NCI-H1417 (cell line): ENCODE results near the gene CCDC150.
"Not testable (repeated sequence)": the region's sequence is repeated elsewhere in the genome, so short reads cannot be mapped to it uniquely, and the experiment has no call there.

ENCODE experiments used
- DNase-seq, 3 experiments: peaks; one replicate each; lab custom pipeline; 2025; lab: John Stamatoyannopoulos, UW

CCDC150 gene

DNA sequence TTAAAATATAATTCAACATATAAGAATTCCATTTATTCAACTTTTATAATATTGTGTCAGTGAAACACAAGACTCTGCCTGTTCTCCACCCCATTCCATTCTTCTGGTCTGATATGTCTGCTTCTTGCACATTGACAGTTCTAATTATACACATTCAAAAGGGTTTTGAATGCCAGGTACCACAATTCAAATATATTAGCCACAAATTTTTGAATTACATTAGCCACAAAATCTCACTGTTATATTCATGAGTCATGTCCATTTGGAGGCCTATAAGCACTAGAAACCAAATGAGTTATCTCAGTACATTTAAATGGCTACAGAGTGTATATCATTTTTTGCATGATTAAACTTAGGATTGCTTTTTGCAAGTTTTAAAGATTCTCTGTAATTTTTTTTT lies 72.1 kb downstream of the CCDC150 start:
- no peak for DNase-seq

DNA sequence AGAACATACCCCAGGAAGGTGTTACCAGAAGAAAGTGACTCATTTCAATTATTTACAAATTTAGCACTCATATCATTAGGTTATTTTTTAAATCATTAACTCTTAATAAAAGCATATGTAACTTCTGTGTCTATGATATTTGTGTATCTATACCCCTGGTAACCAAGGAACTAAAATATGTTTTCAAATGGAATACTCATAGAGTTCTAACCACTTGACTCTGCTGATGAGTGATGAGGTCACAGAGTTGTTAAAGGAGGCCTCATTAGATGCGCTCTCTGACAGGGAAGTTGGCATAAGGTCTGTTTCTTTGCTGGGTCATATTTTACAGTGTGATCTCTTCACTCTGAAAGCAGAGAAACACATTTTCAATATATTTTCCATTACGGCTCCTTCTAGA lies 73.4 kb downstream of the CCDC150 start:
- DNase-seq = no peak

GRCh38 chr2:196718419-196719109 lies 79.0 kb downstream of the CCDC150 start:
- DNase-seq = no peak

- DNase-seq = no peak
Measured at GRCh38 chr2:196719110-196719872, 79.8 kb downstream of the CCDC150 start.

- no peak for DNase-seq
Measured at GRCh38 chr2:196723571-196723970, 84.1 kb downstream of the CCDC150 start.

DNA sequence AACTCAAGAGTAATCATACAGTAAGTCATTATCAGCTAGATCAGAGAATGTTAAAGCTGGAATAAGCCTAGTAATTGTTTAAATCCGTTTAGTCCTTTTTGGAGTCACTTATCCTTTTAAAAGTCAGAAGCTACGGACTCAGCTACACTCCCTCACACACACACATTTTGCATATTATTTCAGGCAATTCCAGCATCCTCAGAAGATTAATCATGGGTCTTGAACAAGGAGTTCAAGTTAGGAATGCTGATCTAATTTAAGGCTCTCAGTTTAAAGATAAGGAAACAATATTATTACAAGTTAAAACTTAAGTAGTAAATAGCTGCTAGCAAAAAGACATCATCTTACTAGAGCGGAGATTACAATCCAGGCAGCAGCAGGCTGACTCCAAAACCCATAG lies 85.7 kb downstream of the CCDC150 start:
- DNase-seq = no peak

DNA sequence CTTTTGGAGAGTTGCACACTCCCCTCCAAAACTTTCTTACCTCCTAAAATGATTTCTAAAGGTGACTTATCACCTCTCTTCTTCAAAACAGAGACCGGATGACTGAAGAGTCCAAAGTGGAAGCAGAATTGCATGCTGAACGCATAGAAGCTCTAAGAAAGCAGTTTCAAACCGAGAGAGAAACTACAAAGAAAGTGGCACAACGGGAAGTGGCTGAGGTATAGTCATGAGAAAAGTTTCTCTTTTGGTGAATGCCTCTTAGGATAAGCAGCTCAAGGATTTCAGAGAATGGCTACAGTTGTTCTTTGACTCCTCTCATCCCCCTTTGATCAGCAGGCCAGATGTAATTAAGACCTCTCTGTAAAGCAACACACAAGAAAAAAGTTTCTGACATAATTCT lies 86.4 kb downstream of the CCDC150 start:
- DNase-seq = no peak

- DNase-seq = no peak
Measured at GRCh38 chr2:196729418-196729817, 89.9 kb downstream of the CCDC150 start.

DNA sequence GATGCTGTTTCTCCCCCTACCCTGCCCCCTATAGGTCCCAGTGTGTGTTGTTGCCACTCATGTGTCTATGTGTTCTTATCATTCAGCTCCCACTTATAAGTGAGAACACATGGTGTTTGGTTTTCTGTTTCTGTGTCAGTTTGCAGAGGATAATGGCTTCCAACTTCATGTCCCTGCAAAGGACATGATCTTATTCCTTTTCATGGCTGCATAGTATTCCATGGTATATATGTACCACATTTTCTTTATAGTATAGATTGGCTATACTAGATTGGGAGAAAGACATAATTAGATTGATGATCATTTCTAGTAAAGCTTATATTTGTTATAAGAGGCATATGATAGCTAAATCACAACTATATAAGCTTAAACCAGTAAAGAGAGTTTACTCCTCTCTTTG lies 97.1 kb downstream of the CCDC150 start:
- DNase-seq = not testable (repeated sequence)

- DNase-seq = no peak
Measured at GRCh38 chr2:196737046-196737445, 97.5 kb downstream of the CCDC150 start.

GRCh38 chr2:196739031-196739430 lies 99.5 kb downstream of the CCDC150 start:
- no peak for DNase-seq

DNA sequence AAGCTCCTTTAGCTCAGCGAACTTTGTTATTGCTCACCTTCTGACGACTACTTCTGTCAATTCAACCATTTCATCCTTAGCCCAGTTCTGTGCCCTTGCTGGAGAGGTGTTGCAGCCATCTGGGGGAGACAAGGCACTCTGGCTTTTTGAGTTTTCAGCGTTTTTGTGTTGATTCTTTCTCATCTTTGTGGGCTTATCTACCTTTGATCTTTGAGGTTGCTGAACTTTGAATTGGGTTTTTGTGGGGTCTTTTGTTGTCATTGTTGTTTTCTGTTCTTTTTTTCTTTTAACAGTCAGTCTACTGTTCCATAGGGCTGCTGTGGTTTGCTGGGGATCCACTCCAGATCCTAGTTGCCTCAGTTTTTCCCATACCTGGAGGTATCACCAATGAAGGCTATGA lies 102.7 kb downstream of the CCDC150 start:
- no peak for DNase-seq

DNA sequence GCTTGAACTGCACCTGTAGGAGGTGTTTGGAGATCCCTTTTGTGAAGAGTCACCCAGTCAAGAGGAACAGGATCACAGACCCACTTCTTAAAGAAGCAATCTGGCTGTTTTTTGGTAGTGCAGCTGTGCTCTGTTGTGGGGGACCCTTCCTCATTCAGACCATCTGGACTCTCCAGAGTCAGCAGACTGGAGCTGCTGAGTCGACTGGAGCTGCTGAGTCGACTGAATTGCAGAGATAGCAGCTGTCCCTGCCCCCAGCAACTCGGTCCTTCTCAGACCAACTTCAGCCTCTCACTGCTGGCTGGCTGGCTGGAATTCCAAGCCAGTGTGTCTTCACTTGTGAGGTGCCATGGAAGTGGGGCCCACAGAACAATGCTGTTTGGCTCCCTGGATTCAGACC lies 103.2 kb downstream of the CCDC150 start:
- DNase-seq = no peak

GRCh38 chr2:196743165-196743564 lies 103.7 kb downstream of the CCDC150 start:
- no peak for DNase-seq

DNA sequence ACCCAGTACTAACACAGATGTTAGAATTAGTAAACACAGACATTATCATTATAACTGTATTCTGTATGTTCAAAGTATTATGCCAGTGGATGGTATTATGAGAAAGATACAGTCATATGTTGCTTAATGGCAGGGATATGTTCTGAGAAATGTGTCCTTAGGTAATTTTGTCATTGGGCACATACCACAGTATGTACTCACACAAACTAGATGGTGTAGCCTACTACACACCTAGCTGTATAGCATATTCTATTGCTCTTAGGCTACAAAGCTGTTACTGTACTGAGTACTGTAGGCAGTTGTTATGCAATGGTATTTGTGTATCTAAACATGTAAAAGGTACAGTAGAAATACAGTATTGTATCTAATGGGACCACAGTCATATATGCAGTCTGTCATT lies 106.2 kb downstream of the CCDC150 start:
- DNase-seq = no peak

DNA sequence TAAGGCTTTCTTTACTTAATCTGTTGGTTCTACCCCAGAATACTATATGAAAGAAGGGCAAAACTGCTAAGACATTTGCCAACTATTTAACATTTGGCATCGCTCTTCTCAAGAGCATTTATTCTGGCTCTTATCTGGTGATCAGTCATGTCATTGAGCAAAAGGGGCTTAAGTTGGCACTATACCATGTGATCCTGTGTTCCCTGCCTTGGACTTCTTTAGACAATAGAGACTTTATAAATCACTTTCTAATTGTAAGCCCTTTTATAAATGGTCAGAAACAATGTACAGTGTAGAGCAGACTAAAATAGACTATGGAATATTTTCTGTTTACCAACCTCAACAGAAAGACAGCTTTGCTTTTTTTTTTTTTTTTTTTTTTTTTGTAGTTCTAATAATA lies 107.9 kb downstream of the CCDC150 start:
- DNase-seq = no peak

- no peak for DNase-seq
Measured at GRCh38 chr2:196748123-196748522, 108.6 kb downstream of the CCDC150 start.

- DNase-seq = no peak
Measured at GRCh38 chr2:196750291-196750923, 110.9 kb downstream of the CCDC150 start.

DNA sequence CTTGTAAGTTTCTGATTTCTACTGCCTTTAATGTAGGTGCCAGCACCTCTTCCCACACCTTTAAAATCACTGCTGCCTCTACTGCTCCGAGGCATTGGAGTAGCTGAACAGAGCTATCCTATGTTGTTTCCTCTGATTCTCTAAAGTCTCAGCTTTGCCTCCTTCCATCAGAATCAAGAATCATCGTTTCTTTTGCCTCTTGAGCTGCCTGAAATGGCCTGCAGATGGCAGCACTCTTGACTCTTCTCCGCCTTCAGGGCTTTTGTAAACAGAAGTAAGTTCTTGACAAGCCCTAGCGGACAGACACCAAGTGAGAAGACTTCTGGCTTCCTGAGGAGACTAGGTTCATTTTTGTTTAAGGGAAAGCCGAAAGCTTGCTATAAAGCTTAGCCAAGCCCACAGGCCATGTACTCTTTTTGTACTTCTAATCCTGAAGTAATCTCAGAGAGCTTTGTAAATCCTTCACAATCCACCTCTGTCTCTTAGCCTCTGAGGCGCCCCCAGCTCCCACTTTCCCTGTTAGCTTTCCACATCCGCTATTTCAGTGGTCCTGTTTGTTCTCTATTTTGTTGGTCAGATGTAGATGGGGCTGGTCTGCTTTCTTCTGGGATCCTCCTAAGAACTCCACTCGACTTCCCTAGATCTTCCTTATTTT lies 111.6 kb downstream of the CCDC150 start:
- peak; percentile 2 to 33 (median 17) for DNase-seq

DNA sequence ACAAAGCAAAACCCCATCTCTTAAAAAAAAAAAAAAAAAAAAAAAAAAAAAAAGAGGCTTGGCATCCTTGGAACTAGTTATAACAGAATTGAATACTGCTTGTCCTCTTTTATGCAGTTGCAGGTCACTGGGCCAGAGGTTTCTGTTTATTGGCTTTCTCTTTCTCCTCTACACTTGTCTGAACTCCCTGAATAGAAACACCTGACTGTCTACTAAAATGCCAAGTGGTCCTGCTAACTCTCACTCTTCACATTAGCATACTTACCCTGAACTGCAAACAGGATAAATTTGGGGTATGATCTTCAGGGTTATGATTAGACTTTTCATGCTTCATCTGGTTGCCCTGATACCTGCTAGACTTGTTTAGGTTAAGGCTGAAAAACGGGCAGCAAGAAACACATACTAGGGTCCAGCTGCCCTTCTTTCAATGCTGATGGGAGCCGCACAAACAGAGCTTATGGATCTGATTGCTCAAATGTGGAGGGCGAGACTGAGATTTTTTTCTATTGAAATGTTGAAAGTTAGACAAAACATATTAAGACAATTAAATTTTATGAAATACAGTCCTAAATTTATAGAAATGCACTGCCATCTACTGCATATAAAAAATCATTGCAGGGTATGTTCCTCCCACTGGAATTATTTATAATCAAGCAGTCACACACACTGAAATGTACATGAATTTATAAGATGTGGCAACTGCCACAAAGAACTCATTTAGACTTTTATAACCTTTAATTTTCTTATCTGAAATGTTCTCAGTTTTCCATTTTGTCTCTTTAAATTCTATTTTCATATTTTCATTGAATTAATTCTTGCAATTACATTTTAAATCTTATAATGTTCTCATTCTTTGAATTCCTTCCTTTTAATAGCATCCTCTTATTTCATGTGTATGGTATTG lies 119.2 kb downstream of the CCDC150 start:
- peak in 1 of 3 experiments; percentile 11 for DNase-seq

GRCh38 chr2:196759378-196759706 lies 119.8 kb downstream of the CCDC150 start:
- no peak for DNase-seq

DNA sequence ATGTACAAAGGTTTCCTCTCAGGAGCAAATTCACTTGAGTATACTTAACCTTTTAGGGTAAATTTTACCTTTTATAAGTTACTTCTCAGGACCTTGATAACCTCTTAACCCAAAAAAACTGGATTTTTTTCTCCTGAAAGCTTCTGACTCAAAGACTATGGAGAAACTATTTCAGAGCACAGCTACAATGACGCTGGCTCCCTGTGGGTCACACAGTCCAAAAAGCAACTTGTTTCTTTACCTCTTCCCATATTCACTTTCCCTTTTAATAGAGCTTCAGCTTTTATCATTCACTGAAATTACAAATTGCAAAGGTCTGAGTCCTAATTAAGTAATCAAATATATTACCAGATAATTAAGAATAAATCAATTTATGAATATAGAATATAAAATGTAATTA lies 127.6 kb downstream of the CCDC150 start:
- DNase-seq = no peak
